H7 (cell line): ENCODE data around the gene ATP2A2. TPM values are rescaled to one million over a fixed set of nuclear protein-coding genes. Genes with fewer than 3 reads are reported as not detected.

Source experiments
- DNase-seq: peaks from one replicate; pipeline ENCODE4 v3.0.0; 2012
- H3K27me3 ChIP-seq: 2 replicates; pipeline ENCODE4 v1.6.0; 2011; ENCODE audit warnings: mild to moderate bottlenecking, low read length; ENCODE audit not compliant: control insufficient read depth, insufficient read depth
- H3K36me3 ChIP-seq: replicated peaks from 2 replicates; pipeline ENCODE4 v1.5.1; 2011; ENCODE audit warnings: low read length; ENCODE audit not compliant: control insufficient read depth, insufficient read depth
- H3K4me3 ChIP-seq: 2 replicates; pipeline ENCODE4 v1.5.1; 2011; ENCODE audit warnings: low read depth, mild to moderate bottlenecking, control low read depth, low read length, moderate library complexity; ENCODE audit not compliant: insufficient read depth
- total RNA-seq: library from RNA; depleted of rRNA; stranded (reverse); fragments of >200 nt; shearing (Covaris generic); gene quantifications from 2 replicates; pipeline ENCODE4 v1.2.3, GENCODE V29; 2014

Gene ATP2A2
- total RNA-seq, 1 experiment from 2014 or later: 98.7 TPM

DNA sequence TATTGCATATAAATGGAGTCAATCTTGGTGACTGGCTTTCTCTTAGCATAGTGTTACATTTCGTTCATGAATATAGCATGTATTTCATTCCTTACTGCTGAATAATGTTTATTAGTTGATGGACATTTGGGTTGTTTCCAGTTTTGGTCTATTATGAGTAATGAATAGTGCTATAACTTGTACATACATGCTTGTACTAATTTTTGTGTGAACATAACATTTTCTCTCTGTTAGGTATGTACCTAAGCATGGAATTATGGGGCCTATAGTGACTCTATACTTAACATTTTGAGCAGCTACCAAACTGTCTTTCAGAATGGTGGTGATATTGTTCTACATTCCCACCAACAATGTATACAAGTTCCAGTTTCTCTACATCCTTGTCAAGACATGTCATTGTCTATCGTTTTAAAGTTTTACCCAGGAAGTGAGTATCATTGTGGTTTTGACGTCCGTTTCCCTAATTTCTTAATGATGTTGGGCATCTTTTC, 23.1 kb downstream of the ATP2A2 start:
- no peak for DNase-seq
- H3K27me3 ChIP-seq: no peaks in the 10 kb centered on the region
- no peak overlapping the region for H3K4me3 ChIP-seq
- peaks cover 9% of the 10 kb centered on the region for H3K36me3 ChIP-seq

DNA sequence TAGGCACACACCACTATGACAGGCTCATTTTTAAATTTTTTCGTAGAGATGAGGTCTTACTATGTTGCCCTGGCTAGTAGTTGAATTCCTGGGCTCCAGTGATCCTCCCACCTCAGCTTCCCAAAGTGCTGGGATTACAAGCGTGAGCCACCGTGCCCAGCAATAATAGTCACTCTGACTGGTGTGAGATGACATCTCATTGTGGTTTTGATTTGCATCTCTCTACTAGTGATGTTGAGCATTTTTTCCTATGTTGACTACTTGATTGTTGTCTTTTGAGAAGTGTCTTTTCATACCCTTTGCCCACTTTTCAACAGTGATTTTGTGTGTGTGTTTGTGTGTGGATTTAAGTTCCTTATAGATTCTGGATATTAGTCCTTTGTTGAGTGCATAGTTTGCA, 26.3 kb downstream of the ATP2A2 start:
- no peaks in the 10 kb centered on the region for H3K27me3 ChIP-seq
- DNase-seq: no peak
- no peak overlapping the region for H3K4me3 ChIP-seq
- peaks cover 5% of the 10 kb centered on the region for H3K36me3 ChIP-seq

DNA sequence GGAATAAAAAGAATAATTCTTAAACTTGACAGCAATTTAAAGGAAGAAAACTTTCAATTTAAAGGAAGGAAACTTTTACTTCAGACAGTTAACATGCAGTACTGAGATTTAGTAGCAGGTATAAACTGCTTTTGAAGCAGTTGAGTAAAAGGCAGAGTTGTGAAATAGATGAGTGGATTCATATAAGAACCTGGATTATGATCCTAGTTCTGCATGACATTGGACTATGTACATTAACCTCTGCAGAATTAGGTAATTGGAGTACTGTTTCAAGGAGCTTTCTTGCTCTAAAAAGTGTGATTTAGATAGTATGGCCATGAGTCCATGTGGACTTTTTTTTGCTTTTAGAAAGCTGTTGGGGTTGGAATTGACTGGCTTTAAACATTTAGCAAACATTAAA, 29.7 kb downstream of the ATP2A2 start:
- no peaks in the 10 kb centered on the region for H3K27me3 ChIP-seq
- no peak for DNase-seq
- no peak overlapping the region for H3K4me3 ChIP-seq
- H3K36me3 ChIP-seq: peaks cover 3% of the 10 kb centered on the region; the same call in 1 of the 2 replicates

DNA sequence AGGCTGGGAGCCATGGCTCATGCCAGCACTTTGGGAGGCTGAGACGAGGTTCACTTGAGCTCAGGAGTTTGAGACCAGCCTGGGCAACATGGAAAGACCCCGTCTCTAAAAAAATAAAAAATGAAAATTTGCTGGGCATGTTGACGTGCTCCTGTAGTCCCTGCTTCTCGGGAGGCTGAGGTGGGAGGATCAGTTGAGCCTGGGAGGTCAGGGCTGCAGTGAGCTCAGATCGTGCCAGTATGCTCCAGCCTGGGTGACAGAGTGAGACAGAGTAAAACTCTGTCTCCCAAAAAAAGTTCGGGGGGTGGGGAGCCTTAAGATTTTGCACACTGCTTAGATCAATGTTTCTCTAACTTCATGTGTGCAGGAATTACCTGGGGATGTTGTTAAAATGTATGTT, 30.9 kb downstream of the ATP2A2 start:
- H3K4me3 ChIP-seq: no peak overlapping the region
- DNase-seq: no peak
- H3K27me3 ChIP-seq: no peaks in the 10 kb centered on the region
- H3K36me3 ChIP-seq: peaks cover 2% of the 10 kb centered on the region; the same call in 1 of the 2 replicates

DNA sequence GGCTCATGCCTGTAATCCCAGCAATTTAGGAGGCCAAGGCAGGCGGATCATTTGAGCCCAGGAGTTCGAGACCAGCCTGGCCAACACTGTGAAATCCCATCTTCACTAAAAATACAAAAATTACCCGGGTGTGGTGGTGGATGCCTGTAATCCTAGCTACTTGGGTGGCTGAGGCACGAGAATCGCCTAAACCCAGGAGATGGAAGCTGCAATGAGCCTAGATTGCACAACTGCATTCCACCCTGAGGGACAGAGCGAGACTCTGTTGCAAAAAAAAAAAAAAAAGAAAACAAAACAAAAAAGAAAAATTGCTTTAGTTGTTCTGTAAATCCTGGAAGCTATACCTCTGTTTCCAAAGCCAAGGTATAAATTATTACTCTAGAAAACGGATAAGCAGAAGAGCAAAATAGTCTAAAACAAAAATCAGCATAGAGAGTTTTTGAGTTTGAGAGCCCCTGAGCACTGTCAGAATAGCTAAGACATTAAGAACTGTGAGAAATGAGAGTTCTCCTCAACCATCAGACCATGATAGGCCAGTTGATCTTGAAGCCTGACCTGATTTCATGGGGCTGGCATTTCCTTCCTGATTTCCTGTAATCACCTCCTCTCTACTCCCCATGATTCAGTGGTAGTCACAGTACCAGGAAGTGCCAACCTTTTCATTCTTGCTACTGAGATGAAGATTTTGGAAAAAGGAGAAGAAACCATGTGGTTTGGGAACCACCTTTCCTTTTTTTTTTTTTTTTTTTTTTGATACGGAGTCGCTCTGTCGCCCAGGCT, 31.7 kb downstream of the ATP2A2 start:
- H3K4me3 ChIP-seq: no peak overlapping the region
- no peak for DNase-seq
- H3K27me3 ChIP-seq: no peaks in the 10 kb centered on the region
- peaks cover 2% of the 10 kb centered on the region; the same call in 1 of the 2 replicates for H3K36me3 ChIP-seq

DNA sequence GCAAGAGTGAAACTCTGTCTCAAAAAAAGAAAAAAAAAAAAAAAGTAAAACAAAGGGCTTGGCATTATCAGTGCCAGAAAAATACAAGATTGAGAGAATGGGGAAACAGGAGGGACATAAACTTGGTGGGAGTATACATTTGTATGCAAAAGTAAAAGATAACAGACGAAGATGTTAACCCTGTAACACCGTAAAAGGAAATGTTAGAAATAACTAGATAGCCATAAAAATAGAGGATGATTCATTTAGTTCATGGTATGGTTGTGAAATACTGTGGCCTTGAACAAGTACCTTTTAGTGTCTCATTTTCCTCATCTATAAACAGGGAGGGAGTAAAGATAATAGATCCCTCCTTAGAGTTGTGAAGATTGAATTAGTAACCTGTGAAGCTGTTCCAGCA, 33.3 kb downstream of the ATP2A2 start:
- Histone ChIP-seq H3K36me3 (peaks cover 3% of the 10 kb centered on the region; the same call in 1 of the 2 replicates), H3K27me3 (no peaks in the 10 kb centered on the region), H3K4me3 (no peak overlapping the region)
- no peak for DNase-seq

DNA sequence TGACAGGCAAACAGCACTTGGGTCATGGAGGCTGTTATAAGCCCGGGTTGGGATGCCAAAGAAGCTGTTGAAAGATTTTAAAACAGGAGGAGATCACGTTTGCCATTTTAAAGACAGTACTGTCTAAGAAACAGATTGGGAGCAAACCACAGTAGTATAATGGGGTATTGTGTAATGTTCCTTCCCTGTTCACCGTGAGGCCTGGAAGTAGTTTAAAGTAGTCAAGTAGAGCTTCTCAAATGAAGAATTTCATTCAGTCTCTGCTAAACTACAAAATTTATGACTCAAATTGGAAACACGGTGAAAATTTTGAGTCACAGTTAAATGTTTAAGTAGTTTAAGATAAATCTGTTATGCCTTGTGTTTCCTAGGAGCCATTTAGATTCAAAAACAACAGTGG, 35.8 kb downstream of the ATP2A2 start:
- DNase-seq: no peak
- Histone ChIP-seq H3K27me3 (no peaks in the 10 kb centered on the region), H3K36me3 (peaks cover 1% of the 10 kb centered on the region; the same call in 1 of the 2 replicates), H3K4me3 (no peak overlapping the region)

DNA sequence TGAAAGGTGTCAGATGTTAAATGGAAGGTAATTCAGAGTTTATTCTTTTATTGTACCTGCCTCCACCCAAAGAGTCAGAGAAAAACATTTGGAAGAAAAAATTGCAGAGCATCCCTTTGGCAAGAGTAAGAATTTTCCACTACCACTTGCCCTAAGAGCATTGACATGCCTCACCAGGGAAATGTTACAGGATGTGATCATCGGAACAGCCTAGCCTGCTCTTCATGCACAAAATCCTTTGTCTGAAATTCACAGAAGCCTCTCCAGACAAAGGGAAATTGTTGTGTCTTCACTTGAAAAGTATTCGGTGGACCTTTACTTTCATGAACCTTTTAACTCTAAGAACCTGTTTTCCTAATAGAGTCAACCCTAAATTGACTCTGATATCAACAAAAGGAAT, 36.9 kb downstream of the ATP2A2 start:
- no peak for DNase-seq
- Histone ChIP-seq H3K36me3 (peaks cover 1% of the 10 kb centered on the region; the same call in 1 of the 2 replicates), H3K27me3 (no peaks in the 10 kb centered on the region), H3K4me3 (no peak overlapping the region)

DNA sequence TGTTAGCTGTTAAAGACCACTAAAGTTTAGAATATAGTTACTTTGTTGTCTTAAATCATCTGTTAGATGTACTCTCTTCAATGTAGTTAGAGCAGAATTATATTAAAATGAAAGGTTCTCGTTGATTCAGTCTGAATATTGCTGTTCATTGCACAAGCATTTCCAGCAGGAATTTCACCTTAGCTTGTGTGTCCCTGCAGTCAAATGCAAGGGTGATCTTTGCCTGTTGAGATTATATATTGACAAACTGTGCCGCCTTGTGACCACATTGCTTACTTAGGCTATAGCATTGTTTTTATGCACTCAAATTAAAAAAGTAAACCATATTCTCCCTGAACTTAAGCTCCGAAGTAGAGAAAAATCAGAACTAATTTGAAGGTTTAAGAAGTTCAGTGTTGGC, 39.5 kb downstream of the ATP2A2 start:
- no peak for DNase-seq
- no peak overlapping the region for H3K4me3 ChIP-seq
- H3K27me3 ChIP-seq: no peaks in the 10 kb centered on the region
- H3K36me3 ChIP-seq: peaks cover 3% of the 10 kb centered on the region

DNA sequence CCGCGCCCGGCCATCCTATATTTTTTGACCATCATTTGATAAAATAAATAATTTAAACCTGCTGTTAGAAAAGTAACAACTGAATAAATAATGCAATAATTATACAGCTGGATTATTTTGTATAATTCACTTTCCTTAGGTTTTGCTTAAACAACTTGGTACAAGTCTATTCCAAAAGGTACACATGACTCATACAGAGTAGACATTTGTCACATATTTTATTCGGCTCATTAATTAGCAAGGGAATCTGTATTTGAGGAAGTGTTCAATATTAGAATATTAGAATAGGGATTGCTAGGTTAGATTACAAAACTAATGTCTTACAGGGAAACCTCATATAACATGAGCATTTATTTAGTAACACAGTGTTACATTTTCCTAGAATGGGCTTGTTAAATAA, 48.7 kb downstream of the ATP2A2 start:
- H3K4me3 ChIP-seq: no peak overlapping the region
- DNase-seq: no peak
- H3K27me3 ChIP-seq: no peaks in the 10 kb centered on the region
- peaks cover 44% of the 10 kb centered on the region for H3K36me3 ChIP-seq

DNA sequence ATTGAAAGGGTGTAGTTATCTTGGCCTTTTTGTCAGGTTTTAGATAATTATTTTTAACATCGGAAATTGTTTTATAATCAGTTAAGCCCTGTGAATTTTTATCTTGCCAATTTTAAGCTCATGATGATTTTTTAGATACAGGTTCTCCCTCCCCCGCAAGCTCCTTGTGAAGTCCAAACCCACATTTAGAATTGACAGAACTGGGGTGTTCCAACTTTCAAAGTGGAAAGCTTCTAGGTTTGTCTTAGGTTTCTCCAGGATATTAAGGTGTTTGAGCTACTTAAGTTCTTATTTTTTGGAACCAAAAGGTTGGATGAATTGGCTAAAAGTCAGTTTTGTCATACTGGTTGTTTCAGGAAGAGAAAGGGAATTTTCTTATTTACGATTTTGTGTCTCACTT, 49.1 kb downstream of the ATP2A2 start:
- DNase-seq: no peak
- Histone ChIP-seq H3K4me3 (no peak overlapping the region), H3K27me3 (no peaks in the 10 kb centered on the region), H3K36me3 (peaks cover 47% of the 10 kb centered on the region)

DNA sequence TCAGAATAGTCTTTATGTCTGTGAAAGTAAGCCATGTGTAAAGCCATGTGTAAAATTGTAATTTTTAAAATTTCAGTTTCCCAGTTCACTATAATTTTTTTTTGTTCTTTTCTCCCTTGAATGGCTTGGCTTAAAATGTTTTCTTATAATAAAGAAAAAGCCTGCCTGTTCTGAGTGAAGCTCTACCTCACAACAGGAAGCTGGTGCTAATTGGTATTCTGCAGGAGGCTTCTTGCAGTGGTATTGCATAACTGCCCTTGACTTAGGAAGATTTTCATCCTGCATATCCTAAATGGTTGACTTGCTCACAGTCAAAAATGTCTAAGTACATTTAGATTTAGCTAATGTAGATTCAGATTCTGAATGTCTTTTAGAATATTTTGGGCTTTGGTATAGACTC, 49.5 kb downstream of the ATP2A2 start:
- peaks cover 50% of the 10 kb centered on the region for H3K36me3 ChIP-seq
- H3K4me3 ChIP-seq: no peak overlapping the region
- no peak for DNase-seq
- H3K27me3 ChIP-seq: no peaks in the 10 kb centered on the region

DNA sequence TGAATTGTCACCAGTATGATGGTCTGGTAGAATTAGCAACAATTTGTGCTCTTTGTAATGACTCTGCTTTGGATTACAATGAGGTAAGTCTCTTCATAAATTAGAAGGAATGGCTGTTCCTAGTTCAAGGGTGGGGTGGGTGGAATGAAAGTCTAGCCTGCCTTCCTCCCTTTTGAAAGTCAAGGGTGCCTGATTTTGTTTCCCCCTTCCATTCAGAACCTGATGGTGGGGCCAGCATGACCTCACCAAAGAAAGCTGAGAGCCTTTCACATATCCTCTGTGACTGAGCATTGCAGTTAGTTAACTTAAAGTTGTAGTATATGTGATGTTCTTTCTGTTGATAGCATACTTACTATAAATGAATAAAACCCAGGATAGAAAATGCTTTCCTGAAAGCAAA, 52.2 kb downstream of the ATP2A2 start:
- no peak for DNase-seq
- Histone ChIP-seq H3K27me3 (no peaks in the 10 kb centered on the region), H3K36me3 (peaks cover 53% of the 10 kb centered on the region), H3K4me3 (no peak overlapping the region)

DNA sequence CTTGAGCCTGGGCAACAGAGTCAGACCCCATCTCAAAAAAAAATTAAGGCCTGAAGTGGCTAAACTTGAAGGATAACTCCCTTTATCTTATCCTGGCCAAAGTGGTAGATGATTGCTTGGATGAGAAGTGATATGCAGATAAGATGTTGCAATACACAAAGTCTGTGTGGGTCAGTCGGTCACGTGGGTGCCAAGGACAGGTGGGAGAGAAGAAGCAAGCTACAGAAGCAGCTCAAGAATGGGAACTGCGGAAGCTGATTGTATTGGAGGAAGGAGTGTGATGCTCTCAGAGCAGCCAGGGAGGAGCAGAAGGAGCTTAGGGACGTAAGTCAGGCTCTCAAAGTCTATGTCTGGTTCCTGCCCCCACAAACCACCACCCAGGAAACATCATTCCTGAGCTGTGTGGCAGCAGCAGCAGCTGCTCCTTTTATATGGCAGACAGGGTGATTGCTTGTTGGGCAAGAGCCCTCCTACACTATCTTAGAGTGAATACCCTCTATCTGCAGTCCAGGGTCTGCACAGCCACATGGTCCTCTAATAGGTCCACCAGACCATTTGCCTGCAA, 54.5 kb downstream of the ATP2A2 start:
- DNase-seq: no peak
- Histone ChIP-seq H3K27me3 (no peaks in the 10 kb centered on the region), H3K4me3 (no peak overlapping the region), H3K36me3 (peaks cover 58% of the 10 kb centered on the region)

DNA sequence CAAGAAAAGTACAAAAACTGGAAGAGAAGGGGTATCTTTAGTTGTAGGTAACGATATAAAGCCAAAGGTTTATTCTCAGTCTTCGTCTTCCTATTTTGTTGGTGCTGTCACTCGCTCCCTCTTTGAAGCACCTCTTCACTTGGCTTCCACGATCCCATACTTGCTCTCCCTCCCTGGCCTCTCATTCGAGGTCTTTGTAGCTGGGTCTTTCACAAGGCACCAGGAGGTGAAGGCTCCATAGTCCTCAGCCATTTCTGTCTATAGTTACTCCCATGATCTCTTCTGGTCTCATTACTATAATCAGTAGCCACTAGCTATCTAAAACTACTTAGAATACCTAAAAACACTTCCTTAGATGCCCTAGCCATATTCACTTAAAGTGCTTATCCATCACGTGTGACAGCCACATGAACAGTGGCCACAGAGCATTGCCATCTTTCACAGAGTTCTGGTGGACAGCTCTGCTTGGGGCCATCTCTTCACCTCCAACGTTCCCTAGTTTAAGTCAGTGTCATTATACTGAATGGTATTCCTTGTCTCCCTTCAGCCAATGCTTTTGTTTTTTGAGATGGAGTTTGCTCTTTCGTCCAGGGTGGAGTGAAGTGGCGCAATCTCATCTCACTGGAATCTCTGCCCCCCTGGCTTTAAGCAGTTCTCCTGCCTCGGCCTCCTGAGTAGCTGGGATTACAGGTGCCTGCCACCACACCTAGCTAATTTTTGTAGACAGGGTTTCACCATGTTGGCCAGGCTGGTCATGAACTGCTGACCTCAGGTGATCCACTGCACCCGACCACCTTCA, 57.1 kb downstream of the ATP2A2 start:
- DNase-seq: no peak

More for the DNA sequence above, 57.1 kb downstream of the ATP2A2 start:
- peaks cover 67% of the 10 kb centered on the region for H3K36me3 ChIP-seq
- no peaks in the 10 kb centered on the region for H3K27me3 ChIP-seq
- H3K4me3 ChIP-seq: no peak overlapping the region
